Measurements from ENCODE around the gene RAE1. TPM values are rescaled to one million over a fixed set of nuclear protein-coding genes. Genes with fewer than 3 reads are reported as not detected.

The RAE1 gene
- total RNA-seq, 1 experiment from 2014 or later: 59.6 TPM

GRCh38 chr20:57405236-57406016 lies 54.4 kb downstream of the RAE1 start:
- H2AFZ ChIP-seq (ENCODE audit: low read length): no peak overlapping the region
- H3K36me3 ChIP-seq (ENCODE audit: insufficient read depth, low read length): peaks cover 65% of the 10 kb centered on the region
- DNase-seq: no peak
- H3K4me3 ChIP-seq (ENCODE audit: low read length): no peak overlapping the region
- H4K20me1 ChIP-seq (ENCODE audit: insufficient read depth, low read depth, low read length): peaks cover 79% of the 10 kb centered on the region
- no peak overlapping the region for H3K27ac ChIP-seq (ENCODE audit: low read length)
- H3K4me2 ChIP-seq (ENCODE audit: low read depth, low read length, poor library complexity, severe bottlenecking): no peak overlapping the region
- H3K4me1 ChIP-seq (ENCODE audit: low read length): peaks cover 47% of the 10 kb centered on the region
- no peaks in the 10 kb centered on the region for H3K27me3 ChIP-seq (ENCODE audit: low read length)
- H3K9me3 ChIP-seq (ENCODE audit: low read length): no peaks in the 10 kb centered on the region
- peaks cover 14% of the 10 kb centered on the region for H3K79me2 ChIP-seq (ENCODE audit: low read length)
- H3K9ac ChIP-seq (ENCODE audit: low read length): no peak overlapping the region
- H3K9me2 ChIP-seq (replicated peaks; ENCODE audit: insufficient read depth, low read length): no peaks in the 10 kb centered on the region

- H3K27me3 ChIP-seq (ENCODE audit: low read length): no peaks in the 10 kb centered on the region
- no peaks in the 10 kb centered on the region for H3K9me3 ChIP-seq (ENCODE audit: low read length)
- H4K20me1 ChIP-seq (ENCODE audit: insufficient read depth, low read depth, low read length): peaks cover 66% of the 10 kb centered on the region
- no peak overlapping the region for H3K9ac ChIP-seq (ENCODE audit: low read length)
- H3K9me2 ChIP-seq (replicated peaks; ENCODE audit: insufficient read depth, low read length): no peaks in the 10 kb centered on the region
- H3K27ac ChIP-seq (ENCODE audit: low read length): no peak overlapping the region
- H2AFZ ChIP-seq (ENCODE audit: low read length): no peak overlapping the region
- H3K79me2 ChIP-seq (ENCODE audit: low read length): peaks cover 3% of the 10 kb centered on the region; the same call in 1 of the 2 replicates
- no peak overlapping the region for H3K4me2 ChIP-seq (ENCODE audit: low read depth, low read length, poor library complexity, severe bottlenecking)
- no peak for DNase-seq
- peaks cover 31% of the 10 kb centered on the region for H3K4me1 ChIP-seq (ENCODE audit: low read length)
- H3K36me3 ChIP-seq (ENCODE audit: insufficient read depth, low read length): peaks cover 52% of the 10 kb centered on the region
- H3K4me3 ChIP-seq (ENCODE audit: low read length): no peak overlapping the region
Observed at GRCh38 chr20:57407541-57407956, 56.5 kb downstream of the RAE1 start.

- no peak overlapping the region for H3K9ac ChIP-seq (ENCODE audit: low read length)
- H3K4me1 ChIP-seq (ENCODE audit: low read length): peaks cover 25% of the 10 kb centered on the region
- H4K20me1 ChIP-seq (ENCODE audit: insufficient read depth, low read depth, low read length): peaks cover 60% of the 10 kb centered on the region
- H2AFZ ChIP-seq (ENCODE audit: low read length): no peak overlapping the region
- peaks cover 46% of the 10 kb centered on the region for H3K36me3 ChIP-seq (ENCODE audit: insufficient read depth, low read length)
- H3K27me3 ChIP-seq (ENCODE audit: low read length): no peaks in the 10 kb centered on the region
- peak; percentile 54 for DNase-seq
- H3K4me3 ChIP-seq (ENCODE audit: low read length): no peak overlapping the region
- no peak overlapping the region for H3K4me2 ChIP-seq (ENCODE audit: low read depth, low read length, poor library complexity, severe bottlenecking)
- no peaks in the 10 kb centered on the region for H3K9me2 ChIP-seq (replicated peaks; ENCODE audit: insufficient read depth, low read length)
- H3K27ac ChIP-seq (ENCODE audit: low read length): 0 out of 2 replicates have a peak overlapping the region, but pooled peaks have one; percentile 21
- no peaks in the 10 kb centered on the region for H3K79me2 ChIP-seq (ENCODE audit: low read length)
- no peaks in the 10 kb centered on the region for H3K9me3 ChIP-seq (ENCODE audit: low read length)
Observed at GRCh38 chr20:57408131-57408530, 57.1 kb downstream of the RAE1 start.

- Histone ChIP-seq H3K79me2 (ENCODE audit: low read length) (no peaks in the 10 kb centered on the region), H3K36me3 (ENCODE audit: insufficient read depth, low read length) (peaks cover 40% of the 10 kb centered on the region), H3K4me1 (ENCODE audit: low read length) (peaks cover 22% of the 10 kb centered on the region), H4K20me1 (ENCODE audit: insufficient read depth, low read depth, low read length) (peaks cover 54% of the 10 kb centered on the region), H3K27ac (ENCODE audit: low read length) (peak overlapping the region; percentile 21; the same call in 1 of the 2 replicates), H3K9ac (ENCODE audit: low read length) (no peak overlapping the region), H3K9me3 (ENCODE audit: low read length) (no peaks in the 10 kb centered on the region), H3K4me3 (ENCODE audit: low read length) (no peak overlapping the region), H3K4me2 (ENCODE audit: low read depth, low read length, poor library complexity, severe bottlenecking) (no peak overlapping the region), H2AFZ (ENCODE audit: low read length) (no peak overlapping the region), H3K27me3 (ENCODE audit: low read length) (no peaks in the 10 kb centered on the region), H3K9me2 (replicated peaks; ENCODE audit: insufficient read depth, low read length) (no peaks in the 10 kb centered on the region)
- peak; percentile 56 for DNase-seq
Observed at GRCh38 chr20:57408536-57409233, 57.6 kb downstream of the RAE1 start.

- no peak overlapping the region for H3K4me2 ChIP-seq (ENCODE audit: low read depth, low read length, poor library complexity, severe bottlenecking)
- H2AFZ ChIP-seq (ENCODE audit: low read length): no peak overlapping the region
- H3K9me2 ChIP-seq (replicated peaks; ENCODE audit: insufficient read depth, low read length): no peaks in the 10 kb centered on the region
- H4K20me1 ChIP-seq (ENCODE audit: insufficient read depth, low read depth, low read length): peaks cover 48% of the 10 kb centered on the region
- H3K4me3 ChIP-seq (ENCODE audit: low read length): no peak overlapping the region
- no peaks in the 10 kb centered on the region for H3K9me3 ChIP-seq (ENCODE audit: low read length)
- H3K9ac ChIP-seq (ENCODE audit: low read length): no peak overlapping the region
- peaks cover 18% of the 10 kb centered on the region for H3K4me1 ChIP-seq (ENCODE audit: low read length)
- H3K27me3 ChIP-seq (ENCODE audit: low read length): no peaks in the 10 kb centered on the region
- H3K79me2 ChIP-seq (ENCODE audit: low read length): no peaks in the 10 kb centered on the region
- H3K36me3 ChIP-seq (ENCODE audit: insufficient read depth, low read length): peaks cover 34% of the 10 kb centered on the region
- peak overlapping the region; percentile 21; the same call in 1 of the 2 replicates for H3K27ac ChIP-seq (ENCODE audit: low read length)
- DNase-seq: peak; percentile 71
Observed at GRCh38 chr20:57409316-57409671, 58.2 kb downstream of the RAE1 start.

- Histone ChIP-seq H4K20me1 (ENCODE audit: insufficient read depth, low read depth, low read length) (peaks cover 43% of the 10 kb centered on the region), H3K9me2 (replicated peaks; ENCODE audit: insufficient read depth, low read length) (no peaks in the 10 kb centered on the region), H3K36me3 (ENCODE audit: insufficient read depth, low read length) (peaks cover 29% of the 10 kb centered on the region), H3K27me3 (ENCODE audit: low read length) (no peaks in the 10 kb centered on the region), H3K9me3 (ENCODE audit: low read length) (no peaks in the 10 kb centered on the region), H2AFZ (ENCODE audit: low read length) (no peak overlapping the region), H3K27ac (ENCODE audit: low read length) (peak overlapping the region; percentile 24; the same call in 1 of the 2 replicates), H3K4me1 (ENCODE audit: low read length) (peaks cover 18% of the 10 kb centered on the region), H3K4me3 (ENCODE audit: low read length) (no peak overlapping the region), H3K9ac (ENCODE audit: low read length) (no peak overlapping the region), H3K4me2 (ENCODE audit: low read depth, low read length, poor library complexity, severe bottlenecking) (no peak overlapping the region), H3K79me2 (ENCODE audit: low read length) (no peaks in the 10 kb centered on the region)
- peak; percentile 61 for DNase-seq
Observed at GRCh38 chr20:57409672-57410397, 58.8 kb downstream of the RAE1 start.

- Histone ChIP-seq H4K20me1 (ENCODE audit: insufficient read depth, low read depth, low read length) (peaks cover 37% of the 10 kb centered on the region), H3K9me2 (replicated peaks; ENCODE audit: insufficient read depth, low read length) (no peaks in the 10 kb centered on the region), H3K27me3 (ENCODE audit: low read length) (no peaks in the 10 kb centered on the region), H3K9ac (ENCODE audit: low read length) (no peak overlapping the region), H2AFZ (ENCODE audit: low read length) (no peak overlapping the region), H3K79me2 (ENCODE audit: low read length) (no peaks in the 10 kb centered on the region), H3K27ac (ENCODE audit: low read length) (0 out of 2 replicates have a peak overlapping the region, but pooled peaks have one; percentile 24), H3K4me1 (ENCODE audit: low read length) (peaks cover 15% of the 10 kb centered on the region), H3K4me3 (ENCODE audit: low read length) (no peak overlapping the region), H3K36me3 (ENCODE audit: insufficient read depth, low read length) (peaks cover 23% of the 10 kb centered on the region), H3K4me2 (ENCODE audit: low read depth, low read length, poor library complexity, severe bottlenecking) (no peak overlapping the region), H3K9me3 (ENCODE audit: low read length) (no peaks in the 10 kb centered on the region)
- DNase-seq: peak; percentile 72
Observed at GRCh38 chr20:57410398-57410920, 59.4 kb downstream of the RAE1 start.
